SU-DHL-6 (cell line): ENCODE measurements around the gene SLC6A4.

Experiments used
- H2AFZ ChIP-seq: fragments of 200-600 bp; sonication (generic); 2 replicates; pipeline ENCODE4 v1.6.1; 2014; ENCODE audit warnings: low read depth, mild to moderate bottlenecking, moderate library complexity, mixed read lengths, antibody characterized with exemption, low read length; ENCODE audit not compliant: severe bottlenecking
- H3F3A ChIP-seq: fragments of 200-600 bp; shearing (Covaris generic); 2 replicates; pipeline ENCODE4 v1.6.0; 2016; ENCODE audit warnings: antibody characterized with exemption, mild to moderate bottlenecking; ENCODE audit not compliant: insufficient read depth
- H3K27ac ChIP-seq: fragments of 200-600 bp; sonication (generic); 2 replicates; pipeline ENCODE4 v1.5.1; 2016; ENCODE audit warnings: low read depth, mild to moderate bottlenecking, low read length, moderate library complexity, mixed read lengths
- H3K27me3 ChIP-seq: fragments of 200-600 bp; sonication (generic), shearing (Covaris generic); 2 replicates; pipeline ENCODE4 v1.6.0; 2014; ENCODE audit warnings: mild to moderate bottlenecking, low read length
- H3K36me3 ChIP-seq: fragments of 200-600 bp; sonication (generic); 2 replicates; pipeline ENCODE4 v1.6.1; 2014; ENCODE audit warnings: mild to moderate bottlenecking, low read length, mixed read lengths
- H3K4me2 ChIP-seq: fragments of 300-600, 200-600 bp; shearing (Covaris generic), sonication (generic); 2 replicates; pipeline ENCODE4 v1.6.0; 2014; ENCODE audit warnings: low read length, low read depth, mild to moderate bottlenecking; ENCODE audit not compliant: poor library complexity, severe bottlenecking
- H3K4me3 ChIP-seq: fragments of 200-600 bp; sonication (generic); 2 replicates; pipeline ENCODE4 v1.5.1; 2014; ENCODE audit warnings: antibody characterized with exemption, low read length, mild to moderate bottlenecking, mixed read lengths; ENCODE audit not compliant: insufficient read depth, poor library complexity, severe bottlenecking
- H3K79me2 ChIP-seq: fragments of 200-600 bp; sonication (generic); 2 replicates; pipeline ENCODE4 v1.6.1; 2014; ENCODE audit warnings: mild to moderate bottlenecking, low read length, moderate library complexity; ENCODE audit not compliant: insufficient read depth
- H3K9ac ChIP-seq: fragments of 200-600 bp; sonication (generic); 2 replicates; pipeline ENCODE4 v1.7.0; 2014; ENCODE audit warnings: mild to moderate bottlenecking, low read length
- H3K9me2 ChIP-seq: fragments of 200-600 bp; sonication (generic); replicated peaks from 2 replicates; pipeline ENCODE4 v1.6.1; 2014; ENCODE audit warnings: low read length; ENCODE audit not compliant: insufficient read depth
- H3K9me3 ChIP-seq: fragments of 200-600 bp; sonication (generic); 2 replicates; pipeline ENCODE4 v1.6.1; 2014; ENCODE audit warnings: low read length, mixed read lengths; ENCODE audit not compliant: insufficient read depth
- H4K20me1 ChIP-seq: fragments of 200-600 bp; sonication (generic); 2 replicates; pipeline ENCODE4 v1.6.1; 2014; ENCODE audit warnings: low read depth, mild to moderate bottlenecking, antibody characterized with exemption, low read length, moderate library complexity, mixed read lengths
- EZH2phosphoT487 ChIP-seq: fragments of 200-600 bp; sonication (generic), shearing (Covaris generic); conservative IDR thresholded peaks from 2 replicates; pipeline ENCODE4 v1.6.1; 2018; ENCODE audit warnings: mild to moderate bottlenecking, antibody characterized with exemption, low read length, moderate library complexity, mixed read lengths
- TF ChIP-seq, protein P1 (sequence below): fragments of 200-600 bp; sonication (generic); IDR thresholded peaks from one replicate; pipeline ENCODE4 v1.5.1; 2017; ENCODE audit warnings: antibody characterized with exemption, mild to moderate bottlenecking, low read length, moderate library complexity; ENCODE audit not compliant: insufficient read depth, poor library complexity, severe bottlenecking

SLC6A4 gene

GRCh38 chr17:30235386-30236296 is at the start of gene SLC6A4:
Gene SLC6A4 (minus strand): TSS chr17:30235697. CDS start chr17:30221958, 13,739 bp downstream.
- no peaks in the 10 kb centered on the region for H3K9me2 ChIP-seq
- no peak within 1 kb of the TSS for H3K9ac ChIP-seq
- no peak within 1 kb of the TSS for H3K27ac ChIP-seq
- TF ChIP-seq, protein P1, sequence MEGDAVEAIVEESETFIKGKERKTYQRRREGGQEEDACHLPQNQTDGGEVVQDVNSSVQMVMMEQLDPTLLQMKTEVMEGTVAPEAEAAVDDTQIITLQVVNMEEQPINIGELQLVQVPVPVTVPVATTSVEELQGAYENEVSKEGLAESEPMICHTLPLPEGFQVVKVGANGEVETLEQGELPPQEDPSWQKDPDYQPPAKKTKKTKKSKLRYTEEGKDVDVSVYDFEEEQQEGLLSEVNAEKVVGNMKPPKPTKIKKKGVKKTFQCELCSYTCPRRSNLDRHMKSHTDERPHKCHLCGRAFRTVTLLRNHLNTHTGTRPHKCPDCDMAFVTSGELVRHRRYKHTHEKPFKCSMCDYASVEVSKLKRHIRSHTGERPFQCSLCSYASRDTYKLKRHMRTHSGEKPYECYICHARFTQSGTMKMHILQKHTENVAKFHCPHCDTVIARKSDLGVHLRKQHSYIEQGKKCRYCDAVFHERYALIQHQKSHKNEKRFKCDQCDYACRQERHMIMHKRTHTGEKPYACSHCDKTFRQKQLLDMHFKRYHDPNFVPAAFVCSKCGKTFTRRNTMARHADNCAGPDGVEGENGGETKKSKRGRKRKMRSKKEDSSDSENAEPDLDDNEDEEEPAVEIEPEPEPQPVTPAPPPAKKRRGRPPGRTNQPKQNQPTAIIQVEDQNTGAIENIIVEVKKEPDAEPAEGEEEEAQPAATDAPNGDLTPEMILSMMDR: no peak
- no peak for TF ChIP-seq EZH2phosphoT487
- H3K79me2 ChIP-seq: no peaks in the 10 kb centered on the region
- no peaks in the 10 kb centered on the region for H3K36me3 ChIP-seq
- H3K4me3 ChIP-seq: no peak within 1 kb of the TSS
- no peak within 1 kb of the TSS for H3K4me2 ChIP-seq
- no peaks in the 10 kb centered on the region for H4K20me1 ChIP-seq
- H3K27me3 ChIP-seq: no peaks in the 10 kb centered on the region
- H3F3A ChIP-seq: no peaks in the 10 kb centered on the region
- no peaks in the 10 kb centered on the region for H3K9me3 ChIP-seq
- H2AFZ ChIP-seq: no peak within 1 kb of the TSS

- no peak overlapping the region for H2AFZ ChIP-seq
- no peaks in the 10 kb centered on the region for H4K20me1 ChIP-seq
- peaks cover 3% of the 10 kb centered on the region; the same call in 1 of the 2 replicates for H3F3A ChIP-seq
- no peaks in the 10 kb centered on the region for H3K79me2 ChIP-seq
- H3K36me3 ChIP-seq: peaks cover 26% of the 10 kb centered on the region
- H3K9me2 ChIP-seq: no peaks in the 10 kb centered on the region
- H3K4me2 ChIP-seq: no peak overlapping the region
- no peaks in the 10 kb centered on the region for H3K9me3 ChIP-seq
- H3K9ac ChIP-seq: no peak overlapping the region
- H3K27me3 ChIP-seq: no peaks in the 10 kb centered on the region
- no peak overlapping the region for H3K4me3 ChIP-seq
- no peak overlapping the region for H3K27ac ChIP-seq
- TF ChIP-seq EZH2phosphoT487: no peak
- TF ChIP-seq, protein P1: no peak
Observed at GRCh38 chr17:30279156-30279555, 43.7 kb upstream of the SLC6A4 start.

DNA sequence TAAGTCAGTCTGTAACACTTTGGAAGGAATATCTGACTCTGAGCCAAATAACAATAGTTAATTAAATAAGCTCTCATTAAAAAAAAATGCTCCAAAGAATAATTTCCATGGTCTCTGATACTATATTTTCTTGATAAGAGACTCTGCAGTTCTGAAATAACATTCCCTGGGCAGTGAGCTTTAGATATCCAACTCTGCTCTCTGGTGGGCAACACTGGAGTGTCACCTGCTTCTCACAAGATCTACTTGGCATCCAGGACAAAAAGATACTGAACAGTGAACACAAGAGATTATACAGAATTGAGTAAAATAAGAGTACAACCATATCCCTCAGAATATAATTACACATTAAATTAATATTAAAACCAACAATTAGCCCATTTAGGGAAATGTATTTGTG is 42.5 kb upstream of the SLC6A4 start:
- no peak overlapping the region for H3K9ac ChIP-seq
- H3F3A ChIP-seq: no peaks in the 10 kb centered on the region; the same call in 1 of the 2 replicates
- no peak overlapping the region for H2AFZ ChIP-seq
- no peaks in the 10 kb centered on the region for H3K79me2 ChIP-seq
- no peaks in the 10 kb centered on the region for H3K9me3 ChIP-seq
- H3K27ac ChIP-seq: no peak overlapping the region
- H3K27me3 ChIP-seq: no peaks in the 10 kb centered on the region
- TF ChIP-seq EZH2phosphoT487: no peak
- TF ChIP-seq, protein P1: no peak
- no peaks in the 10 kb centered on the region for H4K20me1 ChIP-seq
- H3K4me3 ChIP-seq: no peak overlapping the region
- H3K36me3 ChIP-seq: peaks cover 29% of the 10 kb centered on the region; the same call in 1 of the 2 replicates
- no peaks in the 10 kb centered on the region for H3K9me2 ChIP-seq
- no peak overlapping the region for H3K4me2 ChIP-seq
